ENCODE measurements around the gene BHLHE23.

The BHLHE23 gene

GRCh38 chr20:62997417-62998035 lies 9.2 kb downstream of the BHLHE23 start:
- TF ChIP-seq MAX (IDR thresholded peaks at IDR 0.05) (peak; percentile 55; the same call in 1 of the 2 replicates), REST (IDR thresholded peaks at IDR 0.05; ENCODE audit: low read depth) (no peak)

GRCh38 chr20:62996596-62996982 lies 10.2 kb downstream of the BHLHE23 start:
- TF ChIP-seq TAF1 (IDR thresholded peaks at IDR 0.05; ENCODE audit: low read depth), result no peak

GRCh38 chr20:62995898-62996595 lies 10.7 kb downstream of the BHLHE23 start:
- TF ChIP-seq USF1 (IDR thresholded peaks at IDR 0.05) (no peak), RAD21 (IDR thresholded peaks at IDR 0.05; ENCODE audit: low read depth) (no peak), FOXM1 (IDR thresholded peaks at IDR 0.05; ENCODE audit: borderline replicate concordance, low read depth) (no peak), NFIC (IDR thresholded peaks at IDR 0.05) (no peak), TCF12 (IDR thresholded peaks at IDR 0.05; ENCODE audit: low read depth) (no peak), CEBPB (IDR thresholded peaks at IDR 0.05) (no peak), TAF1 (IDR thresholded peaks at IDR 0.05; ENCODE audit: low read depth) (no peak), CREB1 (IDR thresholded peaks at IDR 0.05; ENCODE audit: low read depth) (no peak), REST (IDR thresholded peaks at IDR 0.05; ENCODE audit: low read depth) (no peak), TEAD4 (IDR thresholded peaks at IDR 0.05) (no peak), MAX (IDR thresholded peaks at IDR 0.05) (no peak), YY1 (IDR thresholded peaks at IDR 0.05; ENCODE audit: low read depth) (no peak), EP300 (IDR thresholded peaks at IDR 0.05; ENCODE audit: borderline replicate concordance) (no peak), EGR1 (IDR thresholded peaks at IDR 0.05) (no peak), ZBTB7A (IDR thresholded peaks at IDR 0.05; ENCODE audit: low read depth) (no peak)

GRCh38 chr20:62995481-62995880 lies 11.3 kb downstream of the BHLHE23 start:
- TF ChIP-seq TAF1 (IDR thresholded peaks at IDR 0.05; ENCODE audit: low read depth), result no peak

GRCh38 chr20:62994869-62995281 lies 11.9 kb downstream of the BHLHE23 start:
- TF ChIP-seq EGR1 (IDR thresholded peaks at IDR 0.05), result no peak
- no peak for TF ChIP-seq TCF12 (IDR thresholded peaks at IDR 0.05; ENCODE audit: low read depth)
- TF ChIP-seq TEAD4 (IDR thresholded peaks at IDR 0.05), result no peak
- no peak for TF ChIP-seq YY1 (IDR thresholded peaks at IDR 0.05; ENCODE audit: low read depth)
- TF ChIP-seq USF1 (IDR thresholded peaks at IDR 0.05), result no peak
- TF ChIP-seq TAF1 (IDR thresholded peaks at IDR 0.05; ENCODE audit: low read depth), result no peak
- TF ChIP-seq MAX (IDR thresholded peaks at IDR 0.05), result no peak
- no peak for TF ChIP-seq NFIC (IDR thresholded peaks at IDR 0.05)
- no peak for TF ChIP-seq ZBTB7A (IDR thresholded peaks at IDR 0.05; ENCODE audit: low read depth)
- TF ChIP-seq REST (IDR thresholded peaks at IDR 0.05; ENCODE audit: low read depth), result no peak
